ENCODE measurements around the gene BNC2.

DNA sequence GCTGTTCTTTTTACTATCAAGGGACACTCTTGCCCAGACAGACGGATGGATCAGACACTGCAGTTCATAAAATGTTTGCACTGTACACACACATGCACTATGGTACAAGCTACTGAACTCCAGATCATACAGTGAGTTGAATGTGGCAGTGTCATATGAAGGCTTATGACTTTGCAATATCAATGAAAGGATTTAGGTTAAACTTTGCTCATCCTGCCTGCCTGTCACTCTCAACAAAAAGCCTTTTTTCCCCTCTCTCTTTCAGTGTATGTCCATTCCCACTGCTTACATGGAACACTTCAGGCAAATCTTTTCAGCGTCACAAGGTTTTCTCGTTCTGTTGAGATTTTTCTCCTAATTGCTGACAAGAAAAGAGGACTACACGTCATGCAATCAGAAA is 97.4 kb downstream of the BNC2 start:
- TF ChIP-seq, protein P1, sequence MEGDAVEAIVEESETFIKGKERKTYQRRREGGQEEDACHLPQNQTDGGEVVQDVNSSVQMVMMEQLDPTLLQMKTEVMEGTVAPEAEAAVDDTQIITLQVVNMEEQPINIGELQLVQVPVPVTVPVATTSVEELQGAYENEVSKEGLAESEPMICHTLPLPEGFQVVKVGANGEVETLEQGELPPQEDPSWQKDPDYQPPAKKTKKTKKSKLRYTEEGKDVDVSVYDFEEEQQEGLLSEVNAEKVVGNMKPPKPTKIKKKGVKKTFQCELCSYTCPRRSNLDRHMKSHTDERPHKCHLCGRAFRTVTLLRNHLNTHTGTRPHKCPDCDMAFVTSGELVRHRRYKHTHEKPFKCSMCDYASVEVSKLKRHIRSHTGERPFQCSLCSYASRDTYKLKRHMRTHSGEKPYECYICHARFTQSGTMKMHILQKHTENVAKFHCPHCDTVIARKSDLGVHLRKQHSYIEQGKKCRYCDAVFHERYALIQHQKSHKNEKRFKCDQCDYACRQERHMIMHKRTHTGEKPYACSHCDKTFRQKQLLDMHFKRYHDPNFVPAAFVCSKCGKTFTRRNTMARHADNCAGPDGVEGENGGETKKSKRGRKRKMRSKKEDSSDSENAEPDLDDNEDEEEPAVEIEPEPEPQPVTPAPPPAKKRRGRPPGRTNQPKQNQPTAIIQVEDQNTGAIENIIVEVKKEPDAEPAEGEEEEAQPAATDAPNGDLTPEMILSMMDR (IDR thresholded peaks at IDR 0.05; ENCODE audit: insufficient read depth, low read length), result no peak
- TF ChIP-seq POLR2AphosphoS5 (IDR thresholded peaks at IDR 0.05; ENCODE audit: low read depth) (no peak), REST (IDR thresholded peaks at IDR 0.05; ENCODE audit: insufficient replicate concordance, low read depth) (no peak), GABPA (IDR thresholded peaks at IDR 0.05; ENCODE audit: low read depth) (no peak), SPI1 (IDR thresholded peaks at IDR 0.05; ENCODE audit: borderline replicate concordance, low read depth) (no peak)
